ENCODE results near the gene MAPKAPK3. TPM values are rescaled to one million over a fixed set of nuclear protein-coding genes. Genes with fewer than 3 reads are reported as not detected.

The MAPKAPK3 gene
- total RNA-seq, 1 donor from 2014 or later = 20.9 TPM

DNA sequence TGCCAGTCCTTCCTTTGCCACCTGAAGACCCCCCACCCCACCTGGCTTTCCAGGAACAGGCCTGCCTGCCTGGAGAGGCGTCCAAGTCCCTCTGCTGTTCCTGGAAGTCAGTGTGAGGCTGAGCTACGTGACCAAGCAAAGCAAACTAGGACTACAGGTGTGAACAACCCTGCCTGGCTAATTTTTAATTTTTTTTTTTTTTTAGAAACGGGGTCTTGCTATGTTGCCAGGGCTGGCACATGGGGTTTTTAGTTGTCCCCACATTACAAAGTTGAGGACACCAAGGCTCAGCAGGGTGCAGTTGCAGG, 30.2 kb upstream of the MAPKAPK3 start:
- Histone ChIP-seq H3K27ac (ENCODE audit: low read depth, low read length) (peak overlapping the region; percentile 15), H3K36me3 (ENCODE audit: control insufficient read depth in 3 of 3, insufficient read depth in 3 of 3, low read length in 3 of 3) (peaks cover 0 to 3% (median under 1%) of the 10 kb centered on the region in 3 donors), H3K27me3 (ENCODE audit: control insufficient read depth in 3 of 3, insufficient read depth in 3 of 3, low read length in 3 of 3) (no peaks in the 10 kb centered on the region), H3K4me1 (ENCODE audit: control insufficient read depth in 3 of 3, insufficient read depth in 3 of 3, low read length in 3 of 3) (peaks cover 73 to 87% (median 79%) of the 10 kb centered on the region in 3 donors), H3K9me3 (ENCODE audit: control insufficient read depth in 3 of 3, low read length in 3 of 3) (no peaks in the 10 kb centered on the region), H3K4me3 (ENCODE audit: low read length in 3 of 3) (no peak overlapping the region), H3K9ac (ENCODE audit: low read depth in 1 of 3, low read length in 3 of 3) (peak overlapping the region in 1 of 3 donors; percentile 57)

GRCh38 chr3:50587373-50587772, 29.6 kb upstream of the MAPKAPK3 start:
- peaks cover 73 to 85% (median 76%) of the 10 kb centered on the region in 3 donors for H3K4me1 ChIP-seq (ENCODE audit: control insufficient read depth in 3 of 3, insufficient read depth in 3 of 3, low read length in 3 of 3)

GRCh38 chr3:50587806-50588758, 28.9 kb upstream of the MAPKAPK3 start:
- Histone ChIP-seq H3K4me3 (ENCODE audit: low read length in 3 of 3) (no peak overlapping the region), H3K4me1 (ENCODE audit: control insufficient read depth in 3 of 3, insufficient read depth in 3 of 3, low read length in 3 of 3) (peaks cover 73 to 85% (median 75%) of the 10 kb centered on the region in 3 donors), H3K27ac (ENCODE audit: low read depth, low read length) (peak overlapping the region; percentile 15)

More at GRCh38 chr3:50587373-50587772, 29.6 kb upstream of the MAPKAPK3 start:
- H3K36me3 ChIP-seq (ENCODE audit: control insufficient read depth in 3 of 3, insufficient read depth in 3 of 3, low read length in 3 of 3) = peaks cover 0 to 2% (median 0%) of the 10 kb centered on the region in 3 donors
- peak overlapping the region; percentile 15 for H3K27ac ChIP-seq (ENCODE audit: low read depth, low read length)
- H3K4me3 ChIP-seq (ENCODE audit: low read length in 3 of 3) = peak overlapping the region in 1 of 3 donors; percentile 6
- H3K9me3 ChIP-seq (ENCODE audit: control insufficient read depth in 3 of 3, low read length in 3 of 3) = no peaks in the 10 kb centered on the region
- H3K27me3 ChIP-seq (ENCODE audit: control insufficient read depth in 3 of 3, insufficient read depth in 3 of 3, low read length in 3 of 3) = no peaks in the 10 kb centered on the region
- H3K9ac ChIP-seq (ENCODE audit: low read depth in 1 of 3, low read length in 3 of 3) = peak overlapping the region in 1 of 3 donors; percentile 40

GRCh38 chr3:50588759-50589433, 28.1 kb upstream of the MAPKAPK3 start:
- H3K9ac ChIP-seq (ENCODE audit: low read depth in 1 of 3, low read length in 3 of 3) = peak overlapping the region in 1 of 3 donors; percentile 33
- no peaks in the 10 kb centered on the region for H3K9me3 ChIP-seq (ENCODE audit: control insufficient read depth in 3 of 3, low read length in 3 of 3)
- H3K27me3 ChIP-seq (ENCODE audit: control insufficient read depth in 3 of 3, insufficient read depth in 3 of 3, low read length in 3 of 3) = no peaks in the 10 kb centered on the region
- peaks cover 68 to 78% (median 68%) of the 10 kb centered on the region in 3 donors for H3K4me1 ChIP-seq (ENCODE audit: control insufficient read depth in 3 of 3, insufficient read depth in 3 of 3, low read length in 3 of 3)
- no peak overlapping the region for H3K27ac ChIP-seq (ENCODE audit: low read depth, low read length)
- no peaks in the 10 kb centered on the region for H3K36me3 ChIP-seq (ENCODE audit: control insufficient read depth in 3 of 3, insufficient read depth in 3 of 3, low read length in 3 of 3)
- H3K4me3 ChIP-seq (ENCODE audit: low read length in 3 of 3) = no peak overlapping the region

More at GRCh38 chr3:50587806-50588758, 28.9 kb upstream of the MAPKAPK3 start:
- H3K27me3 ChIP-seq (ENCODE audit: control insufficient read depth in 3 of 3, insufficient read depth in 3 of 3, low read length in 3 of 3) = no peaks in the 10 kb centered on the region
- H3K9me3 ChIP-seq (ENCODE audit: control insufficient read depth in 3 of 3, low read length in 3 of 3) = no peaks in the 10 kb centered on the region
- peak overlapping the region in 2 of 3 donors; percentile 40 to 65 for H3K9ac ChIP-seq (ENCODE audit: low read depth in 1 of 3, low read length in 3 of 3)
- no peaks in the 10 kb centered on the region for H3K36me3 ChIP-seq (ENCODE audit: control insufficient read depth in 3 of 3, insufficient read depth in 3 of 3, low read length in 3 of 3)

DNA sequence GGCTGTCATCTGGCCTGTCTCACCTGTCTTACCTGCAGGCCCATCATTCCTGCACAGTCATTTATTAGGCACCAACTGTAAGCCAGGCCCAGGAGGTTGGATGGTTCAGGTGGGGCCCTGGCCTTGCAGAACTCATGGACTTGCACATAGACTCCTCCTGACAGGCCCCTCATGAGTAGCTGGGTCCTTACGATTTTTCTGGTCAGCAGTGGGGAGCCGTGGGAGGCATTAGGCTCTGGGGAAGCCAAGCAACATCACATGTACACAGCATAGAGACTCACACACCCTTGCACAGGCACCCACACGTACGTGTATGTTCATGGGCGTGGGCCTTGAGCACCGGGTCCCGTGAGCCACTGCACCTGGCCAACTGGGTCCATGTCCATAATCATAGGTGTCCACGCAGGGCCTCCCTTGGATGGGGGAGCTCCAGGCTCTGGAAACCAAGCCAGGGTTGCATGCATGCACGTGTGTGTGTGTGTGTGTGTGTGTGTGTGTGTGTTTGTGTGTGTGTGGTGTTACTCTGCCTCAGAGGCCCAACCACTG, 25.7 kb upstream of the MAPKAPK3 start:
- no peaks in the 10 kb centered on the region for H3K27me3 ChIP-seq (ENCODE audit: control insufficient read depth in 3 of 3, insufficient read depth in 3 of 3, low read length in 3 of 3)
- H3K27ac ChIP-seq (ENCODE audit: low read depth, low read length) = no peak overlapping the region
- H3K36me3 ChIP-seq (ENCODE audit: control insufficient read depth in 3 of 3, insufficient read depth in 3 of 3, low read length in 3 of 3) = no peaks in the 10 kb centered on the region
- no peaks in the 10 kb centered on the region for H3K9me3 ChIP-seq (ENCODE audit: control insufficient read depth in 3 of 3, low read length in 3 of 3)
- H3K4me1 ChIP-seq (ENCODE audit: control insufficient read depth in 3 of 3, insufficient read depth in 3 of 3, low read length in 3 of 3) = peaks cover 47 to 58% (median 48%) of the 10 kb centered on the region in 3 donors
- peak overlapping the region in 1 of 3 donors; percentile 25 for H3K9ac ChIP-seq (ENCODE audit: low read depth in 1 of 3, low read length in 3 of 3)
- H3K4me3 ChIP-seq (ENCODE audit: low read length in 3 of 3) = peak overlapping the region in 1 of 3 donors; percentile 14

DNA sequence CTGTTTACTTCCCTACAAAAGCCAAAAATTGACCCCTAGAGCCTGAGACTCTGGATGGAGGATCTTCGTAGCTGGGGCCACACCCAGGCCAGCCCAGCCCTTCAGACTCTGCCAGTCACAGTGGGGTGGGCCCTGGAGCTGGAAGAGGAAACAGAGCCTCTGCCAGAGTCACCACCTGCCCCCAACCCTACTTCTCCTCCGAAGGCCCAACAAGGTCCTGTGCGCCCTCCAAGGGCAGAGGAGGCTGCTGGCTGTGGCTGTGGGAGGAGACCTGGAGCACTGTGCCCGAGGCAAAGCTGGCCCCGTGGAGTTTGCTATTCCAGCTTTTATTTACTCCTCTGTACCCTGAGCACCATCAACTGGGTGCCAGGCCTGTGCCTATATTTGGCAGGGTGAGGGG, 24.4 kb upstream of the MAPKAPK3 start:
- H3K27ac ChIP-seq (ENCODE audit: low read depth, low read length) = no peak overlapping the region
- peaks cover 35 to 45% (median 35%) of the 10 kb centered on the region in 3 donors for H3K4me1 ChIP-seq (ENCODE audit: control insufficient read depth in 3 of 3, insufficient read depth in 3 of 3, low read length in 3 of 3)
- H3K27me3 ChIP-seq (ENCODE audit: control insufficient read depth in 3 of 3, insufficient read depth in 3 of 3, low read length in 3 of 3) = no peaks in the 10 kb centered on the region
- H3K9ac ChIP-seq (ENCODE audit: low read depth in 1 of 3, low read length in 3 of 3) = peak overlapping the region in 2 of 3 donors; percentile 20 to 40
- no peaks in the 10 kb centered on the region for H3K9me3 ChIP-seq (ENCODE audit: control insufficient read depth in 3 of 3, low read length in 3 of 3)
- H3K36me3 ChIP-seq (ENCODE audit: control insufficient read depth in 3 of 3, insufficient read depth in 3 of 3, low read length in 3 of 3) = no peaks in the 10 kb centered on the region
- no peak overlapping the region for H3K4me3 ChIP-seq (ENCODE audit: low read length in 3 of 3)

DNA sequence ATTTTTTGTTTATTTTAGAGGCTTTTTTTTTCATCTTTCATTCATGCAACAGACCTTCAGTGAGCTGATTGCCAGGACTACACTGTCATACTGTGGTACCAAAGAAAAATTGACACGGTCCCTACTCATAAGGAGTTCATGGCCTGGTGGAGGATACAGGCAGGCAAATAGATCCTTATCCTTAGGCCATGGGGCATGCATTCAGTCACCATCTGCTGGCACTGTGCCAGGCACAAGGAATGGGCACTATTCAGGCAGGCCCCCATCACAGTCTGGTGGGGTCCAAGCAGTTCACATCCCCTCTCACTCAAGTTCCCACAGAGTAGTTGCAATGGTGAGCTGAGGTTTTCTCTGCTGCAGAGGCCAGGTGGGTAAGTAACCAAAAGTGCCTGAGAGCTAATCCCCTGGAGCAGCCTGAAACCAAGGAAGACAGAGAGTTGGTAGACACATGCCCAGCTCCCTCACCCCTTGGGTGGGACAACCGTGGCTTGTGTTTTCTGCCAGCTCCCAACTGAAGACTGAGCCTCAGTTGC, 22.6 kb upstream of the MAPKAPK3 start:
- H3K9ac ChIP-seq (ENCODE audit: low read depth in 1 of 3, low read length in 3 of 3) = no peak overlapping the region
- no peaks in the 10 kb centered on the region for H3K36me3 ChIP-seq (ENCODE audit: control insufficient read depth in 3 of 3, insufficient read depth in 3 of 3, low read length in 3 of 3)
- H3K4me1 ChIP-seq (ENCODE audit: control insufficient read depth in 3 of 3, insufficient read depth in 3 of 3, low read length in 3 of 3) = peaks cover 24 to 30% (median 25%) of the 10 kb centered on the region in 3 donors
- H3K4me3 ChIP-seq (ENCODE audit: low read length in 3 of 3) = no peak overlapping the region
- no peaks in the 10 kb centered on the region for H3K9me3 ChIP-seq (ENCODE audit: control insufficient read depth in 3 of 3, low read length in 3 of 3)
- H3K27ac ChIP-seq (ENCODE audit: low read depth, low read length) = no peak overlapping the region
- no peaks in the 10 kb centered on the region for H3K27me3 ChIP-seq (ENCODE audit: control insufficient read depth in 3 of 3, insufficient read depth in 3 of 3, low read length in 3 of 3)

GRCh38 chr3:50599115-50599715, 17.7 kb upstream of the MAPKAPK3 start:
- Histone ChIP-seq H3K36me3 (ENCODE audit: control insufficient read depth in 3 of 3, insufficient read depth in 3 of 3, low read length in 3 of 3) (peaks cover 0 to 2% (median 0%) of the 10 kb centered on the region in 3 donors), H3K27me3 (ENCODE audit: control insufficient read depth in 3 of 3, insufficient read depth in 3 of 3, low read length in 3 of 3) (no peaks in the 10 kb centered on the region), H3K4me1 (ENCODE audit: control insufficient read depth in 3 of 3, insufficient read depth in 3 of 3, low read length in 3 of 3) (peaks cover 48 to 54% (median 53%) of the 10 kb centered on the region in 3 donors), H3K9me3 (ENCODE audit: control insufficient read depth in 3 of 3, low read length in 3 of 3) (no peaks in the 10 kb centered on the region), H3K9ac (ENCODE audit: low read depth in 1 of 3, low read length in 3 of 3) (peak overlapping the region in 1 of 3 donors; percentile 89), H3K4me3 (ENCODE audit: low read length in 3 of 3) (no peak overlapping the region), H3K27ac (ENCODE audit: low read depth, low read length) (peak overlapping the region; percentile 99)

DNA sequence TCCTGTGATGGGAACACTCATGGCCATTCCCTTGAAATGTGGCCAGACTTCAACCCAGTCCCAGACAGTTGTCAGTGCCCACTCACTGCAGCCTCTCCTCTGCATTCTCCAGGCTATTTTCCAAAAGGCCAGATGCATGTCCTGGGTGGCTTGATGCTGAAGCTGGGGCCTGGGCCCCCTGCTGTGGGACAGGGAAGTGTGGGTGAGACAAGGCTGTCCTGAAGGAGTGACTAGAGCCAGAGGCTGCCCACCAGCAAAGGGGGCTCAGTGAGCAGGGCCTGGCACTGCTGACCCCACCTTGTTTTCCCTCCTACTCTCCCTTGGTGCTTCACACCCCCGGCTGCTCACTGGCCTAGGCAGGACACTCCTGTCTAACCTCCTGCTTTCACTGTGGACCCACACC, 17.2 kb upstream of the MAPKAPK3 start:
- Histone ChIP-seq H3K9ac (ENCODE audit: low read depth in 1 of 3, low read length in 3 of 3) (peak overlapping the region in 2 of 3 donors; percentile 20 to 89), H3K9me3 (ENCODE audit: control insufficient read depth in 3 of 3, low read length in 3 of 3) (no peaks in the 10 kb centered on the region), H3K4me3 (ENCODE audit: low read length in 3 of 3) (no peak overlapping the region), H3K36me3 (ENCODE audit: control insufficient read depth in 3 of 3, insufficient read depth in 3 of 3, low read length in 3 of 3) (peaks cover 0 to 2% (median 0%) of the 10 kb centered on the region in 3 donors), H3K27me3 (ENCODE audit: control insufficient read depth in 3 of 3, insufficient read depth in 3 of 3, low read length in 3 of 3) (no peaks in the 10 kb centered on the region), H3K4me1 (ENCODE audit: control insufficient read depth in 3 of 3, insufficient read depth in 3 of 3, low read length in 3 of 3) (peaks cover 53 to 56% (median 56%) of the 10 kb centered on the region in 3 donors), H3K27ac (ENCODE audit: low read depth, low read length) (peak overlapping the region; percentile 99)

Measured in skeletal muscle tissue (tissue), 4 donors.